HG02759 (cell line): ENCODE results near the gene PTPRG.
"Not testable (repeated sequence)": the region's sequence is repeated elsewhere in the genome, so short reads cannot be mapped to it uniquely, and the experiment has no call there.

ENCODE experiments used
- ATAC-seq: cut with Tn5 transposase; IDR thresholded peaks from one replicate; pipeline ENCODE4 v1.9.1; 2021; ENCODE audit warnings: mild to moderate bottlenecking, moderate library complexity; ENCODE audit not compliant: unreplicated experiment

PTPRG gene

GRCh38 chr3:61561374-61562041 lies at the start of gene PTPRG:
TSS of gene PTPRG (plus strand) at chr3:61561571. CDS start at chr3:61562288, 717 bp downstream.
- ATAC-seq, result peak; percentile 74

- ATAC-seq, result no peak
Measured at GRCh38 chr3:61518590-61518989, 42.8 kb upstream of the PTPRG start.

DNA sequence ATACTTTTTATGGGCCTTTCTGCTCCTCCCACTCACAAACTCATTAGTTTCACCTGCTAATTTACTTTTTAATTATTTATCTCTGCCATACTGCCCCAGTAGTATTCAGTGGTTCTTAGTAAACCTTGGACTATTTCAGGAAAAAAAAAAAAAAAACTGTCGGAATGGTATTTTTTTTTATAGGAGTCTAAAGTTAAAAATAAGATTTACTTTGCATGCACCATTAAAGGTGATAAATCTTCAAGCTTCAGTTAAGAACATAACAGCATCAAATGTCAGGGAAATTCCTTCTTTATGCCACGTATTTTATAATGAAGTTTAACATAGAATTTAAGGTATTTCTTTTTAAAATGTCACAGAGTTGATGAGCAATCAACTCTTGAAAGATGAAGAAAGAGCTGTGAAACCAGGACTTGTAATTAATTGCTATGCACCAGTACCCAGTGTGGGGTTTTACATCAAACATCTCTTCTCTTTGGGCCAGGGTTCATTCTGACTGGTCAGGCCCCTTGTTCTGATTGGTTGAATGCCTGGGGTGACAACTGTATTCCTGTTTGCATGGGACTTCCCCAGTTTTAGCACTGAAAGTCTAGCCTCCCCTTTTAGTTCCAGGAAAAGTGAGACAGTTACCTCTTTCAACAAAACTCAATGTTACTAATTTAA lies 40.3 kb upstream of the PTPRG start:
- peak; percentile 93 for ATAC-seq

DNA sequence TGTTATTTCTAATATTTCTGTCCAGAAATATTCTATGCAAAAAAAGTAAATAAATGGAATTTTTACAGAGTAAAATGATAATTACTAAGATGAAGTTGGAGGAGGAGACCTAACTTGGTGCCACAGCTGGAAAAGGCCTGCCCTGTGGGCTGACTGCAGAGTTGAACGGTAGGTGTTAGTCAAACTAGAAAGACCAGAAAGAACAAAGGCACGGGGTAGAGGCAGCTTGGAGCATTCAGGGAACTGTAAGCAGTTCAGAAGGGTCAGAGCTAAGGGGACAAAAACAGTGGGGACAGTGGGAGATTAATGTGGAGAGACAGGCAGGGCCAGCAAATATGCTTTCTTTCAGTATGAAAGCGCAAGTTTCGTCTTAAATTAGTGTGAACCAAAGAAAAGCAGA lies 39.3 kb upstream of the PTPRG start:
- ATAC-seq, result no peak

GRCh38 chr3:61522626-61523025 lies 38.7 kb upstream of the PTPRG start:
- ATAC-seq, result no peak

DNA sequence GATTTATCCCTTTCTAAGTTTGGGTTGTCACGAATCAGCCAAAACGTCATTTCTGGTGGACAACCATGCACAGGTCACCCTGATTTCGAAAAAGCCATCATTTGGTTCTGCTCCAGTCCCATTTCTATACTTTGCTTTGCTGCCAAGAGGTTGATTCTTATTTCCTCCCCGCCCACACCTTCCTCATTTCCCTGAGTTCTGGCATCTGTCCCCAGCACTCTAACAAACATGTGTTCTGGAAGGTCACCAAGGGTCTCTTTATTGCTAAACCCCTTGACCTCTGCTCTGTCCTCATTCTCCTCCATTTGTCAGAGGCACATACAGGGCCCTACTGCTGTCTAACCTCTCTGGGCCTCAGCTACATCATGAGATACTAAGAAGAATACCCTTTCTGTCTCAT lies 36.4 kb upstream of the PTPRG start:
- no peak for ATAC-seq

- ATAC-seq, result no peak
Measured at GRCh38 chr3:61526308-61526707, 35.1 kb upstream of the PTPRG start.

DNA sequence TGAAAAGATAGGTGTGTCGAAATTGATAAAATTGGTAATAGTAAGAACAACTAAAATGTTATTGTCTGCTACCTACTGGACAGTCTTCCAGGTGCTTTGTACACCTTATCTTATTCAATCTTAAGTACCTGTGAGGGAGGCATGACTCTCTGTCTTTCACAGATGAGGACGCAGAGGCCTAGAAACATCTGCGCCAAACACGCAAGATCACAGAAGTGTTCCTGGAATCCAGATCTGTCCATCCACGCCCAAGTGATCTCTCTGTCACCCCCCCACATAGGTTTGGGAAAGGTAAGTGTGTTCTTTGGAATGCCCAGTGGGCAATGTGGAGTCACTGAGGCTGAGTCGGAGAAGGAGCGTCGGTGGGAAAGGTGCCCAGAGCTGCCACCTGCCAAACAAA lies 34.4 kb upstream of the PTPRG start:
- no peak for ATAC-seq

GRCh38 chr3:61530355-61530754 lies 31.0 kb upstream of the PTPRG start:
- no peak for ATAC-seq

DNA sequence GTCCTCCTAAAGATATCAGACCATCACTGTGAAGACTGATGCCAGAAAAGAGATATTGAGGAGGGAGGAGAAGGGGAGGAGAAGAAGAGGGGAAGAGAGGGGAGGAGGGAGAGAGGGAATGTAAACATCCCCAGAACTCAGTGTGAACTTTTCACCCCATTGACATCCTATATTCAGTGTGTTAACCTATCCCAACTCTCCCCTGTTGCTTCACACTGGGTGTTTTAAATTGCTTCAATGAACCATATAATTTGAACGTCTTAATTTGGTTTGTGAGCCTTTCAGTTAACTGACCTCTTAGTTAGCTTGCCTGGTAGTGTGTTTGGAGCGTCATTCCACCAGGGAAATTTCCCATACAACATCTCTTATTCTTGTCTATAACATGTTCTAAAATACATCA lies 29.8 kb upstream of the PTPRG start:
- ATAC-seq, result no peak

GRCh38 chr3:61532739-61533500 lies 28.5 kb upstream of the PTPRG start:
- ATAC-seq, result no peak

GRCh38 chr3:61535826-61536225 lies 25.5 kb upstream of the PTPRG start:
- ATAC-seq, result no peak

DNA sequence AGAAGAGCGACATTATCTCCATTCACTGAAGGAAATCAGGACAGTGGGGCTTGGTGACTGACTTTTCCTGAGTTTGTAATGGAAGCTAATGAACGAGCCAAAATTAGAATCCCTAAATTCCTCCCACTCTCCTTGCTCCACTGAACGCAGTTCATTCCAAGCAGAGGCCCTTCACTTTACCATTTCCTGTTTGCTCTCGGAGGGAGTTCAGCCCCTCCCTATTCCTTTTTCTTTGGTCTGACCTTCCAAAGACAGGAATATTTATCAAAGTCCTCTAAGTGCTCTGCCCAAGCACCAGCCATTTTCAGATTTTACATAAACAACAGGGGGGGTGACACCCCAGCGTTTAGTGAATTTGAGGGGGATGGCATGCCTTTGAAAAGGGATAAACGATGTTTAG lies 24.0 kb upstream of the PTPRG start:
- no peak for ATAC-seq

- ATAC-seq, result no peak
Measured at GRCh38 chr3:61538486-61538885, 22.9 kb upstream of the PTPRG start.

DNA sequence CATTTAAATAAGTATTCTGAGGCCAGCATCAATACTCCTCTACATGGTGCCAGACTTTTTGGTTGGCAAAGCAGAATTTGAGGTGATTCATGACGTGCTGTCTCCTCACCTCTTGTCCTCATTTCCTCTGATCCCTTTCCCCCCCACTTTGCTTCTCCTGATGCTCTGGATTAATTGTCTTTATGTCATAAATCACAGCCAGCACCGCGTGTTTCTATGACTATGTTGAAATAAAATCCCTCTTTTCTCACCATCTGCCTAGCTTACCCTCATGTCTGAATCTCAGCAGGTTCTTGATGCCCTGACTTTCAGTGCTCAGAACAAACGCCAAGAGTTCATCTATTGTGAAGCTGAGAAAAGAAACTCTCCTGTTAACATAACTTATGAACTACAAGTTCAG lies 19.7 kb upstream of the PTPRG start:
- no peak for ATAC-seq

DNA sequence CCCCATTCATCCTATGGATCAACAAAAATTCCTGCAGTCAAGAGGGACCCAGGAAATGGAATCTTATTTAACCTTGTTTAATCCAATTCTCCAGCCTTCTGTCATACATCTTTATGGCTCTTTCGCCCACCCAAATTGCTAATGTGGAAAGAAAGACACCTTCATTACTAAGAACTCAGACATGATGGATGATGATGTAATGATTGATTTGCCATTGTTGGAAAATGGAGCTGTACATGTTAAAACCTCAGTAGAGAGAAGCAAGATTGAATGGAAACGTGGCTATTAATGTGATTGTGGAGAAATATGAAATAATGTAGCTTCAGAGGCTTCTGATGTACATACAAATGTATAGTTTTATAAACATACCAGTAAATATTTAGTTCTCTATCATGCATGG lies 15.7 kb upstream of the PTPRG start:
- no peak for ATAC-seq

GRCh38 chr3:61547625-61548024 lies 13.7 kb upstream of the PTPRG start:
- ATAC-seq, result no peak

DNA sequence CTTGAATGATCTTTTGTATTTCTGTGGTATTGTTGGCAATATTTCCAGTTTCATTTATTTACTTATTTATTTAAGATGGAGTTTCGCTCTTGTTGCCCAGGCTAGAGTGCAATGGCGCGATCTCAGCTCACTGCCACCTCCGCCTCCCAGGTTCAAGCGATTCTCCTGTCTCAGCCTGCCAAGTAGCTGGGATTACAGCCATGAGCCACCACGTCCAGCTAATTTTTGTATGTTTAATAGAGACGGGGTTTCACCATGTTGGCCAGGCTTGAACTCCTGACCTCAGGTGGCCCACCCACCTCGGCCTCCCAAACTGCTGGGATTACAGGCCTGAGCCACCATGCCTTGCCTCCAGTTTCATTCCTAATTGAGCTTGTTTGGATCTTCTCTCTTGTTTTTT lies 8.7 kb upstream of the PTPRG start:
- ATAC-seq, result not testable (repeated sequence)

GRCh38 chr3:61559136-61559731 lies 2.1 kb upstream of the PTPRG start:
- ATAC-seq, result no peak

DNA sequence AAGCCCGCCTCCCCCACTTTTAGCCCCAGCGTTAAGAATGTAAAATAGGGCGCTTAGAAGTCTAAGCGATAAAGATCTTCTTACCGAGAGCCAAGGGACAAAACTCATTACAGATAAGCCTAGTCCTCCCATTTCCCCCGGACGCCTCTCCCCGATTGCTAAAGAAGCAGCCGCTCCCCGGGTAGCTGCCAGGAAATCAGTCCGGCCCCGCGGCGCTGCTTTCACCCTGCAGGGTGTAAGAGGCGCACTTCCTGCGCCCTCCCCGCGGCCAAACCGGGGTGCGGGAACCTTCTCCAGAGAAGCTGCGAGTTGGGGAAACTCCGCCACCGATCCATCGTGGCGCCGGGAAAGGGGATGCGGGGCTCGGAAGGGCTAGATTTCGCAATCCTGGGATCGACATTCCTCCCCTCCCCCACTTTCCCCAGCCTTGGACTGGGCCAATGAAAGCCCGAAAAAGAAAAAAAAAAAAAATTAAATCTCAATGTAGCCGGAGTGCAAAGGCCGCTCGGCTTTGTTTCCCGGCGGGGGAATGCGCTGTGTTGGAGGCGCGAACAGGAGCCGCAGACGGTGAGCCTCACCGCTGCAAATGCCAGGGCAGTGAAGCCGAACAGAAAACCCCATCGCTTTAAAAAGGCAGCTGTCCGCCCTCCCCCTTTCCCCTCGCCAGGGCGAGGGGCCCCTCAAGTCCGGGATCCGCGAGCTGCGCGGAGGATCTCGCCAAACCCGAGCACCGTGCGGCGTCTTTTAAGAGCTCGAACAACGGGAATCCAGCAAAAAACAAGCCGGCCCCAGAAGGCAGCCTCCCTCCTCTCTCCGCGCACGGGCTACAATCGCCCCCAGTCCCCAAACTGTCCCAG lies 626 bp upstream of the PTPRG start:
- peak; percentile 40 for ATAC-seq
